WTC11 (cell line): ENCODE measurements around the gene ARHGAP26. TPM values are rescaled to one million over a fixed set of nuclear protein-coding genes. Genes with fewer than 3 reads are reported as not detected.
A peak's percentile ranks its signal among the peaks of the same experiment; 100 is the strongest.

ENCODE experiments used
- ATAC-seq: fragments of 200-7000 bp; cut with Tn5 transposase; 2 replicates; pipeline ENCODE4 v1.10.0; 2021; ENCODE audit warnings: mild to moderate bottlenecking, moderate library complexity
- CTCF ChIA-PET: fragments of 300-600 bp; sonication (Branson Sonifier 250); formaldehyde crosslinking; loops from one replicate; lab custom pipeline; 2021; ENCODE audit warnings: antibody characterized with exemption; lab: Charles Lee
- POLR2A ChIA-PET: fragments of 350-600 bp; sonication (Branson Sonifier 250); formaldehyde crosslinking; loops from one replicate; lab custom pipeline; 2021; ENCODE audit warnings: antibody characterized with exemption; lab: Charles Lee
- DNase-seq: peaks from one replicate; pipeline ENCODE4 v3.0.0; 2021; ENCODE audit warnings: low spot score
- H3K27ac Mint-ChIP-seq: 2 replicates; pipeline ENCODE4 v1.8.0; 2021; ENCODE audit warnings: mixed read lengths
- H3K27me3 Mint-ChIP-seq: 2 replicates; pipeline ENCODE4 v1.8.0; 2021; ENCODE audit warnings: low read depth, mild to moderate bottlenecking, moderate library complexity, mixed read lengths
- H3K36me3 Mint-ChIP-seq: 2 replicates; pipeline ENCODE4 v1.8.0; 2021; ENCODE audit warnings: mixed read lengths
- H3K4me1 Mint-ChIP-seq: 2 replicates; pipeline ENCODE4 v1.8.0; 2022; ENCODE audit warnings: mixed read lengths
- H3K4me3 Mint-ChIP-seq: 2 replicates; pipeline ENCODE4 v1.8.0; 2021; ENCODE audit warnings: mild to moderate bottlenecking, moderate library complexity, mixed read lengths
- H3K9me3 Mint-ChIP-seq: 2 replicates; pipeline ENCODE4 v1.8.0; 2021; ENCODE audit warnings: mixed read lengths
- ATF1 ChIP-seq: sonication (generic); formaldehyde crosslinking; IDR thresholded peaks from 2 replicates; pipeline ENCODE4 v1.8.1; 2023; ENCODE audit warnings: mild to moderate bottlenecking, moderate library complexity, missing genetic modification reagents
- ATF3 ChIP-seq: sonication (generic); formaldehyde crosslinking; conservative IDR thresholded peaks from 2 replicates; pipeline ENCODE4 v1.8.1; 2022; ENCODE audit warnings: mild to moderate bottlenecking, missing genetic modification reagents
- CTCF ChIP-seq: fragments of 200-600 bp; IDR thresholded peaks from 2 replicates; pipeline ENCODE4 v1.8.0; 2022; ENCODE audit warnings: antibody characterized with exemption
- FOXJ3 ChIP-seq: sonication (generic); formaldehyde crosslinking; IDR thresholded peaks from 2 replicates; pipeline ENCODE4 v1.9.0; 2021; ENCODE audit warnings: missing genetic modification reagents, mild to moderate bottlenecking, borderline replicate concordance
- MYBL2 ChIP-seq: sonication (generic); formaldehyde crosslinking; IDR thresholded peaks from 2 replicates; pipeline ENCODE4 v1.8.1; 2023; ENCODE audit warnings: mild to moderate bottlenecking, moderate library complexity, missing genetic modification reagents
- NR1H2 ChIP-seq: sonication (generic); formaldehyde crosslinking; IDR thresholded peaks from 2 replicates; pipeline ENCODE4 v1.9.0; 2021; ENCODE audit warnings: mild to moderate bottlenecking, moderate library complexity, missing genetic modification reagents
- PRDM15 ChIP-seq: sonication (generic); formaldehyde crosslinking; IDR thresholded peaks from 2 replicates; pipeline ENCODE4 v1.8.0; 2022; ENCODE audit warnings: missing genetic modification reagents
- SMAD4 ChIP-seq: sonication (generic); formaldehyde crosslinking; IDR thresholded peaks from 2 replicates; pipeline ENCODE4 v1.8.0; 2022; ENCODE audit warnings: mild to moderate bottlenecking, missing genetic modification reagents
- SOX15 ChIP-seq: fragments of 250-450 bp; sonication (Bioruptor Pico); IDR thresholded peaks from 2 replicates; pipeline ENCODE4 v1.9.0; 2021; ENCODE audit warnings: mild to moderate bottlenecking
- ZNF263 ChIP-seq: sonication (generic); formaldehyde crosslinking; IDR thresholded peaks from 2 replicates; pipeline ENCODE4 v1.8.1; 2022; ENCODE audit warnings: low read depth, mild to moderate bottlenecking, moderate library complexity, missing genetic modification reagents
- ZNF317 ChIP-seq: sonication (generic); formaldehyde crosslinking; IDR thresholded peaks from 2 replicates; pipeline ENCODE4 v1.8.1; 2023; ENCODE audit warnings: low read depth, mild to moderate bottlenecking, moderate library complexity, missing genetic modification reagents, borderline replicate concordance
- total RNA-seq: library from RNA; stranded (reverse); gene quantifications from 3 replicates; pipeline ENCODE4 v1.2.3, GENCODE V29; 2021
- TF ChIP-seq, protein P1 (sequence below): sonication (generic); formaldehyde crosslinking; IDR thresholded peaks from 2 replicates; pipeline ENCODE4 v1.8.1; 2022; ENCODE audit warnings: low read depth, mild to moderate bottlenecking, moderate library complexity, missing genetic modification reagents, borderline replicate concordance
- TF ChIP-seq, protein P2 (sequence below): sonication (generic); formaldehyde crosslinking; IDR thresholded peaks from 2 replicates; pipeline ENCODE4 v1.8.0; 2023; ENCODE audit warnings: missing genetic modification reagents
- TF ChIP-seq, protein P3 (sequence below): fragments of 250-450 bp; sonication (Bioruptor Pico); IDR thresholded peaks from 2 replicates; pipeline ENCODE4 v1.9.0; 2021; ENCODE audit warnings: moderate library complexity, mild to moderate bottlenecking, inconsistent platforms, borderline replicate concordance
- TF ChIP-seq, protein P4 (sequence below): fragments of 250-450 bp; sonication (Bioruptor Pico); IDR thresholded peaks from 2 replicates; pipeline ENCODE4 v1.9.0; 2021; ENCODE audit warnings: mild to moderate bottlenecking
- TF ChIP-seq, protein P5 (sequence below): sonication (generic); formaldehyde crosslinking; IDR thresholded peaks from 2 replicates; pipeline ENCODE4 v1.8.0; 2022; ENCODE audit warnings: mild to moderate bottlenecking, missing genetic modification reagents
- TF ChIP-seq, protein P6 (sequence below): sonication (generic); formaldehyde crosslinking; conservative IDR thresholded peaks from 2 replicates; pipeline ENCODE4 v1.8.1; 2023; ENCODE audit warnings: mild to moderate bottlenecking, low read depth, missing genetic modification reagents, moderate library complexity
- TF ChIP-seq, protein P7 (sequence below): sonication (generic); formaldehyde crosslinking; IDR thresholded peaks from 2 replicates; pipeline ENCODE4 v1.8.1; 2022; ENCODE audit warnings: missing genetic modification reagents, borderline replicate concordance

ARHGAP26 gene
- total RNA-seq, 1 experiment from 2014 or later, result 22.3 TPM

- ATAC-seq (peak; percentile 62), DNase-seq (no peak)
- Mint-ChIP-seq H3K27ac (no peak overlapping the region; the same call in 1 of the 2 replicates), H3K4me3 (no peak overlapping the region), H3K27me3 (no peaks in the 10 kb centered on the region), H3K9me3 (peaks cover 6% of the 10 kb centered on the region; the same call in 1 of the 2 replicates), H3K4me1 (peaks cover 7% of the 10 kb centered on the region), H3K36me3 (peaks cover 12% of the 10 kb centered on the region)
- TF ChIP-seq, protein P1, sequence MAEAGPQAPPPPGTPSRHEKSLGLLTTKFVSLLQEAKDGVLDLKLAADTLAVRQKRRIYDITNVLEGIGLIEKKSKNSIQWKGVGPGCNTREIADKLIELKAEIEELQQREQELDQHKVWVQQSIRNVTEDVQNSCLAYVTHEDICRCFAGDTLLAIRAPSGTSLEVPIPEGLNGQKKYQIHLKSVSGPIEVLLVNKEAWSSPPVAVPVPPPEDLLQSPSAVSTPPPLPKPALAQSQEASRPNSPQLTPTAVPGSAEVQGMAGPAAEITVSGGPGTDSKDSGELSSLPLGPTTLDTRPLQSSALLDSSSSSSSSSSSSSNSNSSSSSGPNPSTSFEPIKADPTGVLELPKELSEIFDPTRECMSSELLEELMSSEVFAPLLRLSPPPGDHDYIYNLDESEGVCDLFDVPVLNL (CRISPR knock-in tag), result no peak
- CTCF ChIA-PET, result no interaction called here
- POLR2A ChIA-PET, result no interaction called here
Measured at GRCh38 chr5:143154510-143155370, 384.6 kb downstream of the ARHGAP26 start.

DNA sequence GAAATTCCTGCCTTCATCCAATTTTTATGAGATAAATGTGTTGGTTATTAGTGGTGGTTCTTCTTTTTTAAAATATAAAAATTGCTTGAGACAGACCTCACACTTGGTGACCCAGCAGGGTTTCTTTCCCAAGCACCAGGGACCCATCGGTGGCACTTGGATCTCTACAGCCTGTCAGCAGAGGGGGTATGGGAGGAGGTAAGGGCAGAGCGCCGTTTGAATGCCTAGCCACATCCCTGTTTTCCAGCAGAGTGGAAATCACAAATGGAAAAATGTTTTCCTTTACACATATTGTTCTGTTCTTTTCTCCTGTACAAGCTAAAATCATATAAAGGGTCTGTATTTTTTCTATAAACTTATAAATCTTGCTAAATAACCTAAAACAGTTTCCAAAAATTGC is 385.3 kb downstream of the ARHGAP26 start:
- H3K4me3 Mint-ChIP-seq, result no peak overlapping the region
- peaks cover 7% of the 10 kb centered on the region for H3K36me3 Mint-ChIP-seq
- H3K27me3 Mint-ChIP-seq, result no peaks in the 10 kb centered on the region
- ChIA-PET CTCF (no interaction called here), POLR2A (no interaction called here)
- H3K9me3 Mint-ChIP-seq, result peaks cover 6% of the 10 kb centered on the region; the same call in 1 of the 2 replicates
- ATAC-seq (peak; percentile 36; the same call in 1 of the 2 replicates), DNase-seq (no peak)
- peaks cover 7% of the 10 kb centered on the region for H3K4me1 Mint-ChIP-seq
- no peak overlapping the region for H3K27ac Mint-ChIP-seq
- TF ChIP-seq SOX15 (CRISPR knock-in tag), result no peak
- TF ChIP-seq, protein P2, sequence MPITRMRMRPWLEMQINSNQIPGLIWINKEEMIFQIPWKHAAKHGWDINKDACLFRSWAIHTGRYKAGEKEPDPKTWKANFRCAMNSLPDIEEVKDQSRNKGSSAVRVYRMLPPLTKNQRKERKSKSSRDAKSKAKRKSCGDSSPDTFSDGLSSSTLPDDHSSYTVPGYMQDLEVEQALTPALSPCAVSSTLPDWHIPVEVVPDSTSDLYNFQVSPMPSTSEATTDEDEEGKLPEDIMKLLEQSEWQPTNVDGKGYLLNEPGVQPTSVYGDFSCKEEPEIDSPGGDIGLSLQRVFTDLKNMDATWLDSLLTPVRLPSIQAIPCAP (CRISPR knock-in tag), result no peak
- TF ChIP-seq, protein P3, sequence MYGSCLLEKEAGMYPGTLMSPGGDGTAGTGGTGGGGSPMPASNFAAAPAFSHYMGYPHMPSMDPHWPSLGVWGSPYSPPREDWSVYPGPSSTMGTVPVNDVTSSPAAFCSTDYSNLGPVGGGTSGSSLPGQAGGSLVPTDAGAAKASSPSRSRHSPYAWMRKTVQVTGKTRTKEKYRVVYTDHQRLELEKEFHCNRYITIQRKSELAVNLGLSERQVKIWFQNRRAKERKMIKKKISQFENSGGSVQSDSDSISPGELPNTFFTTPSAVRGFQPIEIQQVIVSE (CRISPR knock-in tag), result no peak
- no peak for TF ChIP-seq ATF3 (CRISPR knock-in tag)
- TF ChIP-seq ZNF317 (CRISPR knock-in tag), result no peak
- no peak for TF ChIP-seq FOXJ3 (CRISPR knock-in tag)
- no peak for TF ChIP-seq CTCF
- TF ChIP-seq, protein P4, sequence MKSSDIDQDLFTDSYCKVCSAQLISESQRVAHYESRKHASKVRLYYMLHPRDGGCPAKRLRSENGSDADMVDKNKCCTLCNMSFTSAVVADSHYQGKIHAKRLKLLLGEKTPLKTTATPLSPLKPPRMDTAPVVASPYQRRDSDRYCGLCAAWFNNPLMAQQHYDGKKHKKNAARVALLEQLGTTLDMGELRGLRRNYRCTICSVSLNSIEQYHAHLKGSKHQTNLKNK (CRISPR knock-in tag), result no peak
- TF ChIP-seq, protein P5, sequence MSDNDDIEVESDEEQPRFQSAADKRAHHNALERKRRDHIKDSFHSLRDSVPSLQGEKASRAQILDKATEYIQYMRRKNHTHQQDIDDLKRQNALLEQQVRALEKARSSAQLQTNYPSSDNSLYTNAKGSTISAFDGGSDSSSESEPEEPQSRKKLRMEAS (CRISPR knock-in tag), result no peak
- TF ChIP-seq ZNF263, result no peak
- TF ChIP-seq, protein P6, sequence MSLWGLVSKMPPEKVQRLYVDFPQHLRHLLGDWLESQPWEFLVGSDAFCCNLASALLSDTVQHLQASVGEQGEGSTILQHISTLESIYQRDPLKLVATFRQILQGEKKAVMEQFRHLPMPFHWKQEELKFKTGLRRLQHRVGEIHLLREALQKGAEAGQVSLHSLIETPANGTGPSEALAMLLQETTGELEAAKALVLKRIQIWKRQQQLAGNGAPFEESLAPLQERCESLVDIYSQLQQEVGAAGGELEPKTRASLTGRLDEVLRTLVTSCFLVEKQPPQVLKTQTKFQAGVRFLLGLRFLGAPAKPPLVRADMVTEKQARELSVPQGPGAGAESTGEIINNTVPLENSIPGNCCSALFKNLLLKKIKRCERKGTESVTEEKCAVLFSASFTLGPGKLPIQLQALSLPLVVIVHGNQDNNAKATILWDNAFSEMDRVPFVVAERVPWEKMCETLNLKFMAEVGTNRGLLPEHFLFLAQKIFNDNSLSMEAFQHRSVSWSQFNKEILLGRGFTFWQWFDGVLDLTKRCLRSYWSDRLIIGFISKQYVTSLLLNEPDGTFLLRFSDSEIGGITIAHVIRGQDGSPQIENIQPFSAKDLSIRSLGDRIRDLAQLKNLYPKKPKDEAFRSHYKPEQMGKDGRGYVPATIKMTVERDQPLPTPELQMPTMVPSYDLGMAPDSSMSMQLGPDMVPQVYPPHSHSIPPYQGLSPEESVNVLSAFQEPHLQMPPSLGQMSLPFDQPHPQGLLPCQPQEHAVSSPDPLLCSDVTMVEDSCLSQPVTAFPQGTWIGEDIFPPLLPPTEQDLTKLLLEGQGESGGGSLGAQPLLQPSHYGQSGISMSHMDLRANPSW (CRISPR knock-in tag), result no peak
- TF ChIP-seq, protein P7, sequence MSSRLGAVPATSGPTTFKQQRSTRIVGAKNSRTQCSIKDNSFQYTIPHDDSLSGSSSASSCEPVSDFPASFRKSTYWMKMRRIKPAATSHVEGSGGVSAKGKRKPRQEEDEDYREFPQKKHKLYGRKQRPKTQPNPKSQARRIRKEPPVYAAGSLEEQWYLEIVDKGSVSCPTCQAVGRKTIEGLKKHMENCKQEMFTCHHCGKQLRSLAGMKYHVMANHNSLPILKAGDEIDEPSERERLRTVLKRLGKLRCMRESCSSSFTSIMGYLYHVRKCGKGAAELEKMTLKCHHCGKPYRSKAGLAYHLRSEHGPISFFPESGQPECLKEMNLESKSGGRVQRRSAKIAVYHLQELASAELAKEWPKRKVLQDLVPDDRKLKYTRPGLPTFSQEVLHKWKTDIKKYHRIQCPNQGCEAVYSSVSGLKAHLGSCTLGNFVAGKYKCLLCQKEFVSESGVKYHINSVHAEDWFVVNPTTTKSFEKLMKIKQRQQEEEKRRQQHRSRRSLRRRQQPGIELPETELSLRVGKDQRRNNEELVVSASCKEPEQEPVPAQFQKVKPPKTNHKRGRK (CRISPR knock-in tag), result no peak
- no peak for TF ChIP-seq PRDM15 (CRISPR knock-in tag)
- TF ChIP-seq NR1H2 (CRISPR knock-in tag), result no peak
- TF ChIP-seq SMAD4, result no peak
- TF ChIP-seq MYBL2 (CRISPR knock-in tag), result no peak
- no peak for TF ChIP-seq ATF1 (CRISPR knock-in tag)
